ENCODE results near the gene FURIN. TPM values are rescaled to one million over a fixed set of nuclear protein-coding genes. Genes with fewer than 3 reads are reported as not detected.
"Not testable (repeated sequence)": the region's sequence is repeated elsewhere in the genome, so short reads cannot be mapped to it uniquely, and the experiment has no call there.

FURIN gene
- polyA plus RNA-seq, 2 of the 4 experiments (the other 2 are of a cell fraction), result 16.8 to 33.3 TPM

GRCh38 chr15:90921887-90922286 lies 53.5 kb downstream of the FURIN start:
- H3K4me3 ChIP-seq, result no peak overlapping the region
- no peak overlapping the region for H3K4me2 ChIP-seq
- DNase-seq (ENCODE audit: low read depth in 1 of 2, low spot score in 1 of 2) (no peak), FAIRE-seq (no peak), ATAC-seq (no peak)
- H3K27ac ChIP-seq, result no peak overlapping the region
- no peaks in the 10 kb centered on the region for H3K9me3 ChIP-seq
- H3K4me1 ChIP-seq, result no peaks in the 10 kb centered on the region
- WGBS (ENCODE audit: missing lambda C conversion rate), result 90% methylated on average over 4 of the region's 4 CpGs
- ChIA-PET POLR2A (no interaction called here), CTCF (interaction anchor here (0.8 to 6.5 kb wide), 6 partner anchors 11 to 440 kb away, joined by 3 to 97 read pairs (median 7); partner anchors contain the start of genes HDDC3, MAN2A2 and UNC45A)
- TF ChIP-seq CEBPB (IDR thresholded peaks at IDR 0.05) (peak in 1 of 2 experiments; percentile 21; a peak in 1 of 4 replicates), MAFK (IDR thresholded peaks at IDR 0.05; ENCODE audit: partially characterized antibody) (no peak), NFE2L2 (conservative IDR thresholded peaks at IDR 0.05; ENCODE audit: low read length) (no peak), HMGXB4 (CRISPR knock-in tag; IDR thresholded peaks at IDR 0.05; ENCODE audit: borderline replicate concordance) (no peak), ZSCAN20 (CRISPR knock-in tag; IDR thresholded peaks at IDR 0.05) (no peak)

GRCh38 chr15:90922712-90923322 lies 54.4 kb downstream of the FURIN start:
- CTCF ChIA-PET, result interaction anchor here (0.6 to 13.2 kb wide), 9 partner anchors 10 to 401 kb away, joined by 3 to 326 read pairs (median 6); partner anchors contain the start of genes HDDC3, MAN2A2 and UNC45A
- H3K9me3 ChIP-seq; POLR2A ChIA-PET; FAIRE-seq; H3K4me2 ChIP-seq; H3K4me1 ChIP-seq; H3K27ac ChIP-seq; DNase-seq (ENCODE audit: low read depth in 1 of 2, low spot score in 1 of 2); H3K4me3 ChIP-seq: not testable (repeated sequence)
- 0 out of 6 replicates have a peak, but pooled peaks of 1 of the 2 experiments have one; percentile 19 for ATAC-seq
- WGBS (ENCODE audit: missing lambda C conversion rate), result 85% methylated on average over 7 of the region's 7 CpGs

GRCh38 chr15:90924375-90924774 lies 56.0 kb downstream of the FURIN start:
- CTCF ChIA-PET, result interaction anchor here (1.5 to 13.2 kb wide), 4 partner anchors 9 to 32 kb away, joined by 6 to 326 read pairs (median 52); partner anchors contain the start of genes HDDC3, MAN2A2 and UNC45A
- POLR2A ChIA-PET, result interaction anchor here (0.7 kb wide), 2 partner anchors 12 to 637 kb away, joined by 4 to 6 read pairs; no protein-coding TSS in a partner anchor
- TF ChIP-seq HEYL (CRISPR knock-in tag; IDR thresholded peaks at IDR 0.05) (no peak), TP53 (CRISPR knock-in tag; IDR thresholded peaks at IDR 0.05) (no peak), MAZ (IDR thresholded peaks at IDR 0.05; ENCODE audit: borderline replicate concordance, low read depth, low read length) (no peak), RNF2 (IDR thresholded peaks at IDR 0.05; ENCODE audit: borderline replicate concordance, low read depth) (no peak), PHF8 (IDR thresholded peaks at IDR 0.05; ENCODE audit: borderline replicate concordance, low read depth) (no peak), NR3C1 (IDR thresholded peaks at IDR 0.05) (no peak), CTCF (IDR thresholded peaks at IDR 0.05) (no peak), MAX (IDR thresholded peaks at IDR 0.05) (no peak), MAFK (IDR thresholded peaks at IDR 0.05; ENCODE audit: partially characterized antibody) (no peak), RCOR1 (IDR thresholded peaks at IDR 0.05; ENCODE audit: low read depth, low read length) (no peak)

GRCh38 chr15:90926766-90927165 lies 58.4 kb downstream of the FURIN start:
- POLR2A ChIA-PET; H3K4me2 ChIP-seq; FAIRE-seq; H3K27ac ChIP-seq; DNase-seq (ENCODE audit: low read depth in 1 of 2, low spot score in 1 of 2); H3K4me3 ChIP-seq; ATAC-seq; H3K9me3 ChIP-seq: not testable (repeated sequence)
- peaks cover 17% of the 10 kb centered on the region for H3K4me1 ChIP-seq
- CTCF ChIA-PET, result interaction anchor here (0.7 to 13.2 kb wide), 5 partner anchors 13 to 278 kb away, joined by 3 to 326 read pairs (median 3); partner anchors contain the start of gene MAN2A2
- WGBS (ENCODE audit: missing lambda C conversion rate), result 84% methylated on average over 10 of the region's 10 CpGs

More at GRCh38 chr15:90924375-90924774, 56.0 kb downstream of the FURIN start:
- ATAC-seq, result no peak
- Histone ChIP-seq H3K9me3 (no peaks in the 10 kb centered on the region), H3K4me1 (peaks cover 5% of the 10 kb centered on the region), H3K27ac (no peak overlapping the region), H3K4me2 (no peak overlapping the region), H3K4me3 (no peak overlapping the region)
- no peak for FAIRE-seq
- WGBS (ENCODE audit: missing lambda C conversion rate), result 91% methylated on average over 5 of the region's 5 CpGs
- no peak for DNase-seq (ENCODE audit: low read depth in 1 of 2, low spot score in 1 of 2)

GRCh38 chr15:90928106-90928505 lies 59.7 kb downstream of the FURIN start:
- FAIRE-seq; H3K4me3 ChIP-seq; POLR2A ChIA-PET; H3K4me2 ChIP-seq; H3K9me3 ChIP-seq; ATAC-seq; H3K27ac ChIP-seq; DNase-seq (ENCODE audit: low read depth in 1 of 2, low spot score in 1 of 2): not testable (repeated sequence)
- CTCF ChIA-PET, result interaction anchor here (0.6 to 13.2 kb wide), 3 partner anchors 10 to 264 kb away, joined by 3 to 326 read pairs (median 3); partner anchors contain the start of gene MAN2A2
- 91% methylated on average over 7 of the region's 7 CpGs for WGBS (ENCODE audit: missing lambda C conversion rate)
- peaks cover 20% of the 10 kb centered on the region for H3K4me1 ChIP-seq
